GM19351 (cell line): ENCODE measurements around the gene GPC1.

Experiments
- ATAC-seq: cut with Tn5 transposase; IDR thresholded peaks from one replicate; pipeline ENCODE4 v1.9.1; 2021; ENCODE audit warnings: mild to moderate bottlenecking, moderate library complexity; ENCODE audit not compliant: unreplicated experiment

Gene GPC1

GRCh38 chr2:240509667-240510512, 74.4 kb downstream of the GPC1 start:
- ATAC-seq = no peak

DNA sequence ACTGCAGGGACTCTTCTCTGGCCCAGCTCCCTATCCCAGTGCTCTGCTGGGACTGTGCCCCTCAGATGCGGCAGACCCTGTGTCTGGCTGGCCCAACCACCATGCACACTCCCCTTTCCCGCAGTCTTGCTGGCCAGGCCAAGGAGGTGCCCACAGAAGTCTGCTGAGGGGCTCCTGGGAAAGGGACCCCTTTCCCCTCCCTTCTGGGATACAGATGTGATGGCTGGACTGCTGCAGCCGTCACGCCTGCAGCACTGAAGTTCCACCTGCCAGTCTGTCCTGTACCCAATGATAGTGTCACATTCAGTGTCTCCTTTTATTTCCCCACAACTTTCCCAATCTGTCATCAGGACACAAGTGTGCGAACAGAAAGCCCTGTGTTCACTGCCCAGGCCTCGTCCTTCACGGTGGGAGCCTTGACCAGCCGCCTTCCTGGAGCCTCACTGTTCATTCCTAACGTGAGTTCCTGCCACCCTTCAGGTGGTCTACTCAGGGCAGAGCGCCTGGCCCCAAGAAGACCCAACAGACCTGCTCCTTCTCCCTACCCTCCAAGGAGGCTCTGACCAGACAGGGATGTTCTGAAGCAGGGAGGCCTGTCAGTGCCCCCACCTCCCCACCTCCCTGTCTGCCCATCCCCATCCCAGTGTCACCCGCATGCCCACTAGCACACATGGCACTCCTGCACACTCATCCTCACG, 75.2 kb downstream of the GPC1 start:
- no peak for ATAC-seq

GRCh38 chr2:240511351-240512108, 76.1 kb downstream of the GPC1 start:
- no peak for ATAC-seq

GRCh38 chr2:240512109-240512485, 76.6 kb downstream of the GPC1 start:
- no peak for ATAC-seq

GRCh38 chr2:240512666-240513535, 77.4 kb downstream of the GPC1 start:
- ATAC-seq = no peak

GRCh38 chr2:240513549-240514287, 78.3 kb downstream of the GPC1 start:
- peak; percentile 99 for ATAC-seq

DNA sequence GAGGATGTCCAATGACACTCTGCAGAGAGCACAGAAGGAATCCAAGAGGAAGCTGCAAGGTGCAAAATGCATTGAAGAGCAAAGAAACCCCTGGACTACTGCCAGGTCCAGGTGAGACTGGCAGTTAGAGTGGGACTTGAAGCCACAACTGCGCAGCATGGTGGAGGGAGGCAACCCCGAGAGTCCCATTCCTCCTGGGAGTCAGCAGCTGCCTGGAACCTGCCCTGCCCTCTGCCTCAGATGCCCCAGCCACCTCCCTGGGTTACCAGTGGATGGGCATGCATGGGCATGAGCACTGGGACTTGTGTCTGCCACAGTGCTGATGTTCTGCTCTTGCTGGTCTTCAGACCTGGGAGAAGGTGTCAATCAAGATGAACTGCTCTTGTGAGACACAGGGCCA, 79.2 kb downstream of the GPC1 start:
- no peak for ATAC-seq

GRCh38 chr2:240517342-240517741, 81.9 kb downstream of the GPC1 start:
- ATAC-seq = no peak
